CD4-positive, alpha-beta T cell treated with Interleukin-2 at 100 ng/mL for 4 hours (primary cell): Measurements from ENCODE around the gene GIMAP5.

Experiments used
- DNase-seq: peaks from one replicate; pipeline ENCODE4 v3.0.0-alpha.2; 2020; ENCODE audit warnings: low spot score

Gene GIMAP5

GRCh38 chr7:150735596-150736358 is 1.4 kb upstream of the GIMAP5 start:
- DNase-seq, result no peak

- no peak for DNase-seq
Observed at GRCh38 chr7:150736864-150737263, 354 bp upstream of the GIMAP5 start.

GRCh38 chr7:150738092-150738491 is 874 bp downstream of the GIMAP5 start:
- peak; percentile 90 for DNase-seq

- peak; percentile 82 for DNase-seq
Observed at GRCh38 chr7:150738591-150739001, 1.4 kb downstream of the GIMAP5 start.

GRCh38 chr7:150739033-150739432 is 1.8 kb downstream of the GIMAP5 start:
- DNase-seq, result no peak

DNA sequence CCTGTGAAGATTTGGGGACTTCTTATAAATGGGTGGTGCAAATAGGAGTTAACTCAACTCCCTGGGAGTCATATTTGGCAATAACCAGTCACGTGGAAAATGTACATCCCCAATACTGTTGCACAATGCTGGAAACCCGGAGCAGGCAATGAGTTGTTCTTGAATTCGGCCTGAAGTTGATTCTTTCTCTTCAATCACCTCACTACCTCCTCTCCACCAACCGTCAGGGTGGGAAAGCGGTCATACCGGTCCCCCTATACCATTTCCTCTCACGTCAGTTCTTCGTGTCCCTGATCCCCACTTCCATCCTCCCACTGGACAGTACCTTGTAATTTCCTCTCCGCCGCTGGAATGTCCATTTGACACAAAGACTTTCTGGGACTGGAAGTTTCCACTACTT is 2.8 kb downstream of the GIMAP5 start:
- DNase-seq, result peak; percentile 61

- no peak for DNase-seq
Observed at GRCh38 chr7:150742286-150742968, 5.2 kb downstream of the GIMAP5 start.

GRCh38 chr7:150744041-150744656 is 6.9 kb downstream of the GIMAP5 start:
- no peak for DNase-seq

- DNase-seq, result no peak
Observed at GRCh38 chr7:150745086-150745485, 7.9 kb downstream of the GIMAP5 start.

GRCh38 chr7:150745876-150746275 is 8.7 kb downstream of the GIMAP5 start:
- DNase-seq, result no peak

DNA sequence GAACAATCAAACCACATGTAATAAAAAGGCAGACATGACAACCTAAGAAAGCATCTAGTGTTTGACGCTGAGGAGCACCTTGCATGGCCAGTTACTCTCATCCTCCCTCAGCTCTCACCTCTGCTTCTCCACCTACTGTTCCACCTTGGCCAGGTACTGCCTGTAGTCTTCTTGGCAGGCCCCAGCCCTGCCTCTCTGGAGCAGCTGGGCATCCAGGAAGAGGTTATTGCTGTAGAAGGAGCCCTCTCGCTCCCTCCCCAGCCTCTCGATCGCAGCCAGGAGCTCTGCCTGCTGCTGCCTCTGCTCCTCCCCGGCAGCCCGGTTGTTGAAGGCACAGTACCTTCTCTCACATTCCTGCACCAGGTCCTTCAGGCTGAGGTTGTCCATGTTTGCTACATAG is 9.7 kb downstream of the GIMAP5 start:
- no peak for DNase-seq

GRCh38 chr7:150748376-150748775 is 11.2 kb downstream of the GIMAP5 start:
- no peak for DNase-seq

DNA sequence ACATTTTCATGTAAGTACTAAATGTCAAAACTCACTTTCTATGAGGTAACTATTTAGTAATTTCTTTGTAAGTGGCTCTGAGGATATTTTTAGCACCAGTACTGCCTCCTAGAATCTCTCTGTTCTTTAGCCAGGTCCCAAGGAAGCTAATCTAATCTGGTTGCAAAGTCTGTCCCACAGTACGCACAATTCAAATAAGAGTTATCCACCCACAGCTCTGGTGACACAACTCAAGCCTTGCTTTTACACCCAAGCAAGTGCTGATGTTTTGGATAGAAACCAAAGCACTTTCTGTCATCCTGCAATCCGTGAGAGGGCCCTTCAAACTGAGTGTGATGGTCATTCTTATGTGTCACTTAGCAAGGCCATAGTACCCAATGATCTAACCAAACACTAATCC is 14.5 kb downstream of the GIMAP5 start:
- DNase-seq, result no peak

- DNase-seq, result no peak
Observed at GRCh38 chr7:150753239-150753638, 16.0 kb downstream of the GIMAP5 start.

DNA sequence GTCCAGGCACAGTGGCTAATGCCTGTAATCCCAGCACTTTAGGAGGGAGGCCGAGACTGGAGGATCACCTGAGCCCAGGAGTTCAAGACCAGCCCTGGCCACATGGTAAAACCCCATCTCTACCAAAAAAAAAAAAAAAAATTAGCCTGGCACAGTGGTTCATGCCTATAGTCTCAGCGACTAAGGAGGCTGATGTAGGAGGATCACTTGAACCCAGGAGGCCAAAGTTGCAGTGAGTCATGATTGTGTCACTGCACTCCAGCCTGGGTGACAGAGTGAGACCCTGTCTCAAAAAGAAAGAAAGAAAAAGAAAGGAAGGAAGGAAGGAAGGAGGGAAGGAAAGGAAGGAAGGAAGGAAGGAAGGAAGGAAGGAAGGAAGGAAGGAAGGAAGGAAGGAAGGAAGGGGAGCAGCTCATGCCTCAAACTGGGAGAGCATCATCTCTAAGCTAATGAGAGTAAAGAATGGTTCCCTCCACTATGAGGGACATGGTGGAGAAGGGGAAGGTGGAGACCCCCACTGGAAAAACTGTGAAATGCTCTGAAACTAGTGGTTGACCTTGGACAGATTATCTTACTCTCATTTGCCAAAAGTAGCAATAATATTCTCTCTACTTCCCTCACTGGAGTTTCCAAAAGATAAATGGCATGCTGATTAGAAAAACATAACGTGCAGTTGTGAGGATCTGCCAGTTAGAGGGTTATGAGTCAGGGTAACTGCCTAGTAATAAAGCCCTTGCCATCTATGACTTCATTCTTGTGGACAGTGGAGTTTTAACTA is 16.8 kb downstream of the GIMAP5 start:
- peak; percentile 75 for DNase-seq

- peak; percentile 48 for DNase-seq
Observed at GRCh38 chr7:150754951-150755350, 17.7 kb downstream of the GIMAP5 start.

GRCh38 chr7:150755473-150756099 is 18.4 kb downstream of the GIMAP5 start:
- DNase-seq, result peak; percentile 95

- no peak for DNase-seq
Observed at GRCh38 chr7:150756166-150756565, 18.9 kb downstream of the GIMAP5 start.

DNA sequence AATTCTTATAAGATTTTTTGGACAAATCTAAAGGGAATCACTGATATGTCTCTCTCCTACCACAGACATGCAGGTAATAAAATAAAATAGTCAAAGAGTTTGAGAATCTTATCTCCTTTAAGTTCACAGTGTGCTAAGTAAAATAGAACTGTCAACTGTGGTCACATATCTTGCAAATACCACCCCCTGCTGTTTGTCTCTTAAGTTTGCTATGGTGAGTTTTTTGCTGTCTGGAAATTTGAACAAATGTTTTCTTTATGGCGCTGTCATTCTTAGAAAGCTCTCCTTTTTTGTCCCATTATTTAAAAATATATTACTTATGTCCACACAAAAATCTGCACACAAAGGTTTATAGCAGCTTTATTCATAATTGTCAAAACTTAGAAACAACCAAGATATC is 19.6 kb downstream of the GIMAP5 start:
- peak; percentile 82 for DNase-seq

DNA sequence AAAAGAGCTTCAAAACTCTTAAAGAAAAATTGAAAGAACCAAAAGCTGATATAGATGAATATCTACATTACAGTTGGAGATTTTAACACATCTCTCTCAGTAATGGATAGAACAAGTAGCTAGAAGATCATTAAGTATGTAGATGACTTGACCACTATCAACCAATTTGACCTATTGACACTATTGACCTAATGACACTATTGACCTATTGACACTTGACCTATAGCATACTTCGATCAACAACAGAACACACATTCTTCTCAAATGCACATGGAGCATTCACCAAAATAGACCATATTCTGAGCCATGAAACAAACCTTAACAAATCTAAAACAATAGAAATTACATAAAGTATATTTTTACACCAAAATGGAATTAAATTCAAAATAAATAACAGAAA is 22.3 kb downstream of the GIMAP5 start:
- DNase-seq, result no peak

DNA sequence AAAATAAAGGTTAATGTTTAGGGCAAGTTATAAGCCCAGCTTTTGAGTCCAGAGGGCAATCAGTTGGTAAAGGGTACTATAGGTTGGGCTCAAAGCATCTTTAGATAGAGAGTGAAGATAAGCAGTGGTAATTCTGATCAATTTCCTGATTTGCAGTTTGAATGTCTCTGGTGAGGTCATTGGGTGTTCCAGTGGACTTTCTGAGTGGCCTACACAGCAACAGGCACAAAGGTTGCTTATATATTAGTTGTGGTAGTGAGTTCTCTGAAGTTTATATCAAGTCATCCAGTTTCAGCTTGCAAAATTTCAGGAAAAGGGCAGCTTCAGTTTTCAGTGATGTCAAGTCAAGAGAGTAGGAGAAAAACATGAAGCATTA is 29.1 kb downstream of the GIMAP5 start:
- no peak for DNase-seq

GRCh38 chr7:150769768-150770167 is 32.5 kb downstream of the GIMAP5 start:
- DNase-seq, result no peak
